GM23338 (cell line): ENCODE results near the gene PRKCD. TPM values are rescaled to one million over a fixed set of nuclear protein-coding genes. Genes with fewer than 3 reads are reported as not detected.
A peak's percentile ranks its signal among the peaks of the same experiment; 100 is the strongest.

ENCODE experiments used
- ATAC-seq: fragments of 200-7000 bp; cut with Tn5 transposase; 3 replicates; pipeline ENCODE4 v1.9.1; 2020
- DNase-seq: peaks from one replicate; pipeline ENCODE4 v3.0.0-alpha.2; 2015; ENCODE audit warnings: low spot score
- H2AFZ ChIP-seq: fragments of 200-600 bp; sonication (generic); 2 replicates; pipeline ENCODE4 v1.8.0; 2016; ENCODE audit warnings: antibody characterized with exemption, mild to moderate bottlenecking, moderate library complexity
- H3F3A ChIP-seq: fragments of 200-600 bp; sonication (generic); replicated peaks from 2 replicates; pipeline ENCODE4 v1.8.0; 2017; ENCODE audit warnings: antibody characterized with exemption, mixed run types, low read depth
- H3K27ac ChIP-seq: fragments of 200-600 bp; sonication (generic); 2 replicates; pipeline ENCODE4 v1.6.1; 2016; ENCODE audit warnings: low read depth
- H3K27me3 ChIP-seq: fragments of 200-600 bp; sonication (generic); 2 replicates; pipeline ENCODE4 v1.8.0; 2016; ENCODE audit warnings: mild to moderate bottlenecking, mixed run types, moderate library complexity; ENCODE audit not compliant: insufficient read depth
- H3K36me3 ChIP-seq: fragments of 200-600 bp; sonication (generic); 2 replicates; pipeline ENCODE4 v1.8.0; 2016; ENCODE audit warnings: mild to moderate bottlenecking; ENCODE audit not compliant: insufficient read depth
- H3K4me1 ChIP-seq: fragments of 200-600 bp; sonication (generic); 2 replicates; pipeline ENCODE4 v1.8.0; 2016; ENCODE audit warnings: mild to moderate bottlenecking, moderate library complexity; ENCODE audit not compliant: insufficient read depth
- H3K4me2 ChIP-seq: fragments of 200-600 bp; sonication (generic); 2 replicates; pipeline ENCODE4 v1.7.1; 2017; ENCODE audit warnings: mixed run types
- H3K4me3 ChIP-seq: fragments of 200-600 bp; sonication (generic); 2 replicates; pipeline ENCODE4 v1.6.1; 2016; ENCODE audit warnings: mixed run types
- H3K79me2 ChIP-seq: fragments of 200-600 bp; sonication (generic); replicated peaks from 2 replicates; pipeline ENCODE4 v1.8.0; 2017; ENCODE audit warnings: mild to moderate bottlenecking; ENCODE audit not compliant: insufficient read depth
- H3K9me2 ChIP-seq: fragments of 200-600 bp; sonication (generic); 2 replicates; pipeline ENCODE4 v1.8.0; 2017; ENCODE audit not compliant: insufficient read depth
- H4K20me1 ChIP-seq: fragments of 200-600 bp; sonication (generic); replicated peaks from 2 replicates; pipeline ENCODE4 v1.8.0; 2017; ENCODE audit warnings: mild to moderate bottlenecking; ENCODE audit not compliant: insufficient read depth
- H3K27ac Mint-ChIP-seq: 2 replicates; pipeline ENCODE4 v1.8.0; 2020; ENCODE audit warnings: inconsistent platforms, mild to moderate bottlenecking, moderate library complexity, mixed read lengths
- H3K27me3 Mint-ChIP-seq: 3 replicates; pipeline ENCODE4 v1.8.0; 2022; ENCODE audit warnings: low read depth, mild to moderate bottlenecking, moderate library complexity, mixed read lengths, inconsistent platforms; ENCODE audit not compliant: insufficient read depth, poor library complexity
- H3K36me3 Mint-ChIP-seq: 3 replicates; pipeline ENCODE4 v1.8.0; 2021; ENCODE audit warnings: low read depth, mild to moderate bottlenecking, inconsistent platforms, moderate library complexity, mixed read lengths
- H3K4me1 Mint-ChIP-seq: 3 replicates; pipeline ENCODE4 v1.8.0; 2020; ENCODE audit warnings: mild to moderate bottlenecking, inconsistent platforms, mixed read lengths
- H3K4me3 Mint-ChIP-seq: 3 replicates; pipeline ENCODE4 v1.8.0; 2021; ENCODE audit warnings: moderate library complexity, mild to moderate bottlenecking, inconsistent platforms, mixed read lengths
- H3K9me3 Mint-ChIP-seq: 3 replicates; pipeline ENCODE4 v1.8.0; 2020; ENCODE audit warnings: moderate library complexity, mild to moderate bottlenecking, inconsistent platforms, mixed read lengths
- CREB1 ChIP-seq: fragments of 250-450 bp; sonication (Bioruptor Pico); IDR thresholded peaks from 2 replicates; pipeline ENCODE4 v1.5.0; 2020; ENCODE audit warnings: low read depth, mild to moderate bottlenecking, moderate library complexity
- JUNB ChIP-seq: IDR thresholded peaks from one replicate; pipeline ENCODE4 v1.6.1; 2016; ENCODE audit warnings: antibody characterized with exemption; ENCODE audit not compliant: unreplicated experiment
- NANOG ChIP-seq: IDR thresholded peaks from 2 replicates; pipeline ENCODE4 v1.6.1; 2016; ENCODE audit warnings: antibody characterized with exemption, borderline replicate concordance
- POLR2AphosphoS5 ChIP-seq: IDR thresholded peaks from 2 replicates; pipeline ENCODE4 v1.6.1; 2016; ENCODE audit warnings: antibody characterized with exemption, low read depth
- REST ChIP-seq: IDR thresholded peaks from one replicate; pipeline ENCODE4 v1.6.1; 2018; ENCODE audit warnings: antibody characterized with exemption; ENCODE audit not compliant: unreplicated experiment
- STAT1 ChIP-seq: IDR thresholded peaks from one replicate; pipeline ENCODE4 v1.6.1; 2016; ENCODE audit warnings: antibody characterized with exemption; ENCODE audit not compliant: unreplicated experiment
- ZNF114 ChIP-seq: fragments of 250-450 bp; sonication (Bioruptor Pico); IDR thresholded peaks from 2 replicates; pipeline ENCODE4 v1.5.0; 2020; ENCODE audit warnings: mild to moderate bottlenecking, moderate library complexity
- polyA plus RNA-seq: library from polyadenylated mRNA; unstranded; fragments of >200 nt; fragmentation: Nextera tagmentation; extraction: Ambion mirVana; gene quantifications from 2 replicates; pipeline ENCODE4 v1.2.1, GENCODE V29; 2016
- total RNA-seq: library from RNA; depleted of rRNA; stranded (reverse); fragments of >200 nt; shearing (Covaris generic); gene quantifications from 2 replicates; pipeline ENCODE4 v1.2.3, GENCODE V29; 2014
- TF ChIP-seq, protein P1 (sequence below): fragments of 250-450 bp; sonication (Bioruptor Pico); IDR thresholded peaks from 2 replicates; pipeline ENCODE4 v1.5.0; 2020; ENCODE audit warnings: mild to moderate bottlenecking, moderate library complexity
- TF ChIP-seq, protein P2 (sequence below): IDR thresholded peaks from 2 replicates; pipeline ENCODE4 v1.6.1; 2016; ENCODE audit warnings: antibody characterized with exemption
- TF ChIP-seq, protein P3 (sequence below), 2 experiments: fragments of 200-600 bp in 1 of 2; sonication (generic) in 1 of 2; conservative IDR thresholded peaks; 2 replicates each; pipeline versions ENCODE4 v1.5.1 to v1.6.1; 2016 to 2017; ENCODE audit warnings: antibody characterized with exemption in 2 of 2, low read depth in 2 of 2, mild to moderate bottlenecking in 2 of 2, moderate library complexity in 1 of 2

PRKCD gene
- total and polyA plus RNA-seq, 2 experiments from 2014 or later: 11.3 to 11.8 TPM

DNA sequence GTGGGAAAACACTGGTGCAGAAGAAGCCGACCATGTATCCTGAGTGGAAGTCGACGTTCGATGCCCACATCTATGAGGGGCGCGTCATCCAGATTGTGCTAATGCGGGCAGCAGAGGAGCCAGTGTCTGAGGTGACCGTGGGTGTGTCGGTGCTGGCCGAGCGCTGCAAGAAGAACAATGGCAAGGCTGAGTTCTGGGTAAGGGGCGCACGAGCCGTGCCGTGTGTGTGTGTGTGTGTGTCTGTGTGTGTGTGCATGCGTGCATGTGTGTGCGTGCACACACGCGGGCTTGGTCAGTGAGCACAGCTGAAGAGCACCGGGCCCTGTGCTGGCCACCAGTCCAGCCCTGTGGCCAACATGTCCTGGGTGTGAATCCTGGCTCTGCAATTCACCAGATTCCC, 18.6 kb downstream of the PRKCD start:
- H3K27ac Mint-ChIP-seq: 0 out of 2 replicates have a peak overlapping the region, but pooled peaks have one; percentile 25
- TF ChIP-seq NANOG (no peak), ZNF114 (no peak), REST (no peak), JUNB (no peak), STAT1 (no peak), CREB1 (CRISPR knock-in tag) (no peak), POLR2AphosphoS5 (no peak)
- TF ChIP-seq, protein P1, sequence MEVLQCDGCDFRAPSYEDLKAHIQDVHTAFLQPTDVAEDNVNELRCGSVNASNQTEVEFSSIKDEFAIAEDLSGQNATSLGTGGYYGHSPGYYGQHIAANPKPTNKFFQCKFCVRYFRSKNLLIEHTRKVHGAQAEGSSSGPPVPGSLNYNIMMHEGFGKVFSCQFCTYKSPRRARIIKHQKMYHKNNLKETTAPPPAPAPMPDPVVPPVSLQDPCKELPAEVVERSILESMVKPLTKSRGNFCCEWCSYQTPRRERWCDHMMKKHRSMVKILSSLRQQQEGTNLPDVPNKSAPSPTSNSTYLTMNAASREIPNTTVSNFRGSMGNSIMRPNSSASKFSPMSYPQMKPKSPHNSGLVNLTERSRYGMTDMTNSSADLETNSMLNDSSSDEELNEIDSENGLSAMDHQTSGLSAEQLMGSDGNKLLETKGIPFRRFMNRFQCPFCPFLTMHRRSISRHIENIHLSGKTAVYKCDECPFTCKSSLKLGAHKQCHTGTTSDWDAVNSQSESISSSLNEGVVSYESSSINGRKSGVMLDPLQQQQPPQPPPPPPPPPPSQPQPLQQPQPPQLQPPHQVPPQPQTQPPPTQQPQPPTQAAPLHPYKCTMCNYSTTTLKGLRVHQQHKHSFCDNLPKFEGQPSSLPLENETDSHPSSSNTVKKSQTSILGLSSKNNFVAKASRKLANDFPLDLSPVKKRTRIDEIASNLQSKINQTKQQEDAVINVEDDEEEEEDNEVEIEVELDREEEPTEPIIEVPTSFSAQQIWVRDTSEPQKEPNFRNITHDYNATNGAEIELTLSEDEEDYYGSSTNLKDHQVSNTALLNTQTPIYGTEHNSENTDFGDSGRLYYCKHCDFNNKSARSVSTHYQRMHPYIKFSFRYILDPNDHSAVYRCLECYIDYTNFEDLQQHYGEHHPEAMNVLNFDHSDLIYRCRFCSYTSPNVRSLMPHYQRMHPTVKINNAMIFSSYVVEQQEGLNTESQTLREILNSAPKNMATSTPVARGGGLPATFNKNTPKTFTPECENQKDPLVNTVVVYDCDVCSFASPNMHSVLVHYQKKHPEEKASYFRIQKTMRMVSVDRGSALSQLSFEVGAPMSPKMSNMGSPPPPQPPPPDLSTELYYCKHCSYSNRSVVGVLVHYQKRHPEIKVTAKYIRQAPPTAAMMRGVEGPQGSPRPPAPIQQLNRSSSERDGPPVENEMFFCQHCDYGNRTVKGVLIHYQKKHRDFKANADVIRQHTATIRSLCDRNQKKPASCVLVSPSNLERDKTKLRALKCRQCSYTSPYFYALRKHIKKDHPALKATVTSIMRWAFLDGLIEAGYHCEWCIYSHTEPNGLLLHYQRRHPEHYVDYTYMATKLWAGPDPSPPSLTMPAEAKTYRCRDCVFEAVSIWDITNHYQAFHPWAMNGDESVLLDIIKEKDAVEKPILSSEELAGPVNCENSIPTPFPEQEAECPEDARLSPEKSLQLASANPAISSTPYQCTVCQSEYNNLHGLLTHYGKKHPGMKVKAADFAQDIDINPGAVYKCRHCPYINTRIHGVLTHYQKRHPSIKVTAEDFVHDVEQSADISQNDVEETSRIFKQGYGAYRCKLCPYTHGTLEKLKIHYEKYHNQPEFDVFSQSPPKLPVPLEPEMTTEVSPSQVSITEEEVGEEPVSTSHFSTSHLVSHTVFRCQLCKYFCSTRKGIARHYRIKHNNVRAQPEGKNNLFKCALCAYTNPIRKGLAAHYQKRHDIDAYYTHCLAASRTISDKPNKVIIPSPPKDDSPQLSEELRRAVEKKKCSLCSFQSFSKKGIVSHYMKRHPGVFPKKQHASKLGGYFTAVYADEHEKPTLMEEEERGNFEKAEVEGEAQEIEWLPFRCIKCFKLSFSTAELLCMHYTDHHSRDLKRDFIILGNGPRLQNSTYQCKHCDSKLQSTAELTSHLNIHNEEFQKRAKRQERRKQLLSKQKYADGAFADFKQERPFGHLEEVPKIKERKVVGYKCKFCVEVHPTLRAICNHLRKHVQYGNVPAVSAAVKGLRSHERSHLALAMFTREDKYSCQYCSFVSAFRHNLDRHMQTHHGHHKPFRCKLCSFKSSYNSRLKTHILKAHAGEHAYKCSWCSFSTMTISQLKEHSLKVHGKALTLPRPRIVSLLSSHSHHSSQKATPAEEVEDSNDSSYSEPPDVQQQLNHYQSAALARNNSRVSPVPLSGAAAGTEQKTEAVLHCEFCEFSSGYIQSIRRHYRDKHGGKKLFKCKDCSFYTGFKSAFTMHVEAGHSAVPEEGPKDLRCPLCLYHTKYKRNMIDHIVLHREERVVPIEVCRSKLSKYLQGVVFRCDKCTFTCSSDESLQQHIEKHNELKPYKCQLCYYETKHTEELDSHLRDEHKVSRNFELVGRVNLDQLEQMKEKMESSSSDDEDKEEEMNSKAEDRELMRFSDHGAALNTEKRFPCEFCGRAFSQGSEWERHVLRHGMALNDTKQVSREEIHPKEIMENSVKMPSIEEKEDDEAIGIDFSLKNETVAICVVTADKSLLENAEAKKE (CRISPR knock-in tag): no peak
- TF ChIP-seq, protein P2, sequence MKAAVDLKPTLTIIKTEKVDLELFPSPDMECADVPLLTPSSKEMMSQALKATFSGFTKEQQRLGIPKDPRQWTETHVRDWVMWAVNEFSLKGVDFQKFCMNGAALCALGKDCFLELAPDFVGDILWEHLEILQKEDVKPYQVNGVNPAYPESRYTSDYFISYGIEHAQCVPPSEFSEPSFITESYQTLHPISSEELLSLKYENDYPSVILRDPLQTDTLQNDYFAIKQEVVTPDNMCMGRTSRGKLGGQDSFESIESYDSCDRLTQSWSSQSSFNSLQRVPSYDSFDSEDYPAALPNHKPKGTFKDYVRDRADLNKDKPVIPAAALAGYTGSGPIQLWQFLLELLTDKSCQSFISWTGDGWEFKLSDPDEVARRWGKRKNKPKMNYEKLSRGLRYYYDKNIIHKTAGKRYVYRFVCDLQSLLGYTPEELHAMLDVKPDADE: no peak
- TF ChIP-seq, protein P3, sequence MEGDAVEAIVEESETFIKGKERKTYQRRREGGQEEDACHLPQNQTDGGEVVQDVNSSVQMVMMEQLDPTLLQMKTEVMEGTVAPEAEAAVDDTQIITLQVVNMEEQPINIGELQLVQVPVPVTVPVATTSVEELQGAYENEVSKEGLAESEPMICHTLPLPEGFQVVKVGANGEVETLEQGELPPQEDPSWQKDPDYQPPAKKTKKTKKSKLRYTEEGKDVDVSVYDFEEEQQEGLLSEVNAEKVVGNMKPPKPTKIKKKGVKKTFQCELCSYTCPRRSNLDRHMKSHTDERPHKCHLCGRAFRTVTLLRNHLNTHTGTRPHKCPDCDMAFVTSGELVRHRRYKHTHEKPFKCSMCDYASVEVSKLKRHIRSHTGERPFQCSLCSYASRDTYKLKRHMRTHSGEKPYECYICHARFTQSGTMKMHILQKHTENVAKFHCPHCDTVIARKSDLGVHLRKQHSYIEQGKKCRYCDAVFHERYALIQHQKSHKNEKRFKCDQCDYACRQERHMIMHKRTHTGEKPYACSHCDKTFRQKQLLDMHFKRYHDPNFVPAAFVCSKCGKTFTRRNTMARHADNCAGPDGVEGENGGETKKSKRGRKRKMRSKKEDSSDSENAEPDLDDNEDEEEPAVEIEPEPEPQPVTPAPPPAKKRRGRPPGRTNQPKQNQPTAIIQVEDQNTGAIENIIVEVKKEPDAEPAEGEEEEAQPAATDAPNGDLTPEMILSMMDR (conservative IDR thresholded peaks at IDR 0.05; ENCODE audit: low read depth in 2 of 2): no peak
- no peaks in the 10 kb centered on the region for H3K36me3 ChIP-seq

More for the DNA sequence above, 18.6 kb downstream of the PRKCD start:
- DNase-seq: no peak
- H3K9me3 Mint-ChIP-seq: no peaks in the 10 kb centered on the region
- H3K36me3 Mint-ChIP-seq: no peaks in the 10 kb centered on the region; the same call in 2 of the 3 replicates
- peaks cover 14% of the 10 kb centered on the region for H3K4me1 Mint-ChIP-seq
- Histone ChIP-seq H3K27me3 (no peaks in the 10 kb centered on the region), H2AFZ (no peak overlapping the region), H3K79me2 (no peaks in the 10 kb centered on the region), H3K9me2 (no peaks in the 10 kb centered on the region), H3K4me1 (no peaks in the 10 kb centered on the region), H3K4me3 (no peak overlapping the region), H3F3A (no peaks in the 10 kb centered on the region), H3K27ac (no peak overlapping the region), H4K20me1 (no peaks in the 10 kb centered on the region), H3K4me2 (no peak overlapping the region)
- no peak overlapping the region for H3K4me3 Mint-ChIP-seq
- H3K27me3 Mint-ChIP-seq: peaks cover 5% of the 10 kb centered on the region
- ATAC-seq: no peak
